ENCODE measurements around the gene PEAK3. TPM values are rescaled to one million over a fixed set of nuclear protein-coding genes. Genes with fewer than 3 reads are reported as not detected.

Gene PEAK3
- total and polyA plus RNA-seq, 9 of the 15 experiments (the other 6 are each of a cell fraction or from before 2014, with no cell fraction given) = 0.07 to 0.40 TPM; not detected in 7

DNA sequence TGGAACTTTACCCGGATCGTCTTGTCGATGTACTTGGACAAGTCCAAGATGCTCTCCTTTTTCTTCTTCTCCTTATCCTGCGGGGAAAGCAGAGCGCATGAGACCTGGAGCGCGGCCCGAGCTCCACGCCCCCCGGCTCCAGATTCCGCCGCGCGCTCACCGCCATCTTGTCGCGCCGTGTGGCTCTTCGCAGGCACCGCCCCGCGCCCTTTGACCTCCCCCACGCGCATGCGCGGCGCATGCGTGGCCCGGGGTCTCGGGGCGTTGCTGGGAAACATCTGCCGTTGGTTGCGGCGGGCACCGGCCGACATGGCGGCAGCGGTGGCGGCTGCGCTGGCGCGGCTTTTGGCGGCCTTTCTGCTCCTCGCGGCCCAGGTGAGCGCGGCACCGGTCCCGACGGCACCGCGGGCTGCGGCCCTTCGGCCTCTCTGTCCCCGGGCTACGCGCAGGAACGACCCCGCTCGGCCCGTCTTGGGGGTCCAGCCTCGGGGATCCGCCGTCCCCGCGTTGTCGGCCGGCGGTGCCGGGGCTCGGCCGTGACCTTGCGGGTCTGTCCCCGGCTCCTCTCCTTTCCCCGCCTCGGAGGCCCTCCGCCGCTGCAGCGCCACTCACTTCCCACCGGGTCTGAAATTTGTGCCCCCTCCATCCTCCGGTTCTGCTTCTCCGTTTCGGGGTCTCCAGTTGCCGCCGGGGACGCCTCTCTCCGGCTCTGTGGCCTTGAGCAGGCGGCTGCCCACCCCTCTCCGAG, 46.6 kb upstream of the PEAK3 start, which contains the start of the genes LSM7 and SPPL2B (continued):
- no peak for TF ChIP-seq TRIM25 (IDR thresholded peaks at IDR 0.05; ENCODE audit: borderline replicate concordance)
- TF ChIP-seq BRF1 (IDR thresholded peaks at IDR 0.05; ENCODE audit: borderline replicate concordance, extremely low read depth, insufficient read length) = no peak
- TF ChIP-seq TBL1XR1 (IDR thresholded peaks at IDR 0.05; ENCODE audit: low read length in 2 of 2) = peak in 1 of 2 experiments; percentile 80; a peak in 1 of 4 replicates
- TF ChIP-seq ZBTB26 (CRISPR knock-in tag; IDR thresholded peaks at IDR 0.05) = no peak
- TF ChIP-seq POU5F1 (IDR thresholded peaks at IDR 0.05; ENCODE audit: borderline replicate concordance, low read depth, low read length, partially characterized antibody) = peak; percentile 93
- 0 out of 2 replicates have a peak, but pooled peaks have one; percentile 15 for TF ChIP-seq RBM14 (IDR thresholded peaks at IDR 0.05; ENCODE audit: borderline replicate concordance, insufficient read depth, low read depth, low read length)
- no peak for TF ChIP-seq ARID3A (IDR thresholded peaks at IDR 0.05; ENCODE audit: borderline replicate concordance, low read depth, low read length)
- TF ChIP-seq CREB1 (IDR thresholded peaks at IDR 0.05) = peak; percentile 35; the same call in 1 of the 2 replicates
- 0 out of 2 replicates have a peak, but pooled peaks have one; percentile 30 for TF ChIP-seq CREB1 (CRISPR knock-in tag; IDR thresholded peaks at IDR 0.05)
- TF ChIP-seq ZNF143 (CRISPR knock-in tag; IDR thresholded peaks at IDR 0.05) = peak; percentile 26; the same call in 1 of the 2 replicates
- TF ChIP-seq CSDE1 (IDR thresholded peaks at IDR 0.05) = peak in 1 of 2 experiments; percentile 38; a peak in 1 of 4 replicates
- TF ChIP-seq CTBP1 (IDR thresholded peaks at IDR 0.05; ENCODE audit: borderline replicate concordance) = no peak; the same call in 1 of the 2 replicates
- TF ChIP-seq YBX1 (IDR thresholded peaks at IDR 0.05) = no peak
- TF ChIP-seq ZBTB12 (CRISPR knock-in tag; IDR thresholded peaks at IDR 0.05) = no peak
- peak; percentile 43; the same call in 1 of the 2 replicates for TF ChIP-seq GMEB1 (CRISPR knock-in tag; IDR thresholded peaks at IDR 0.05)
- peak; percentile 99 for TF ChIP-seq RBBP5 (IDR thresholded peaks at IDR 0.05; ENCODE audit: borderline replicate concordance, insufficient read depth, low read length, poor library complexity, severe bottlenecking)
- TF ChIP-seq MTA2 (IDR thresholded peaks at IDR 0.05; ENCODE audit: low read depth) = peak; percentile 27; the same call in 1 of the 2 replicates
